ENCODE data around the gene OAF. TPM values are rescaled to one million over a fixed set of nuclear protein-coding genes. Genes with fewer than 3 reads are reported as not detected.
A peak's percentile ranks its signal among the peaks of the same experiment; 100 is the strongest.

The OAF gene
- total RNA-seq, 1 donor from 2014 or later: 67.5 TPM

- Mint-ChIP-seq H3K9me3 (no peaks in the 10 kb centered on the region), H3K36me3 (peaks cover 4% of the 10 kb centered on the region), H3K27me3 (peaks cover 17% of the 10 kb centered on the region), H3K4me3 (no peak overlapping the region), H3K27ac (no peak overlapping the region), H3K4me1 (ENCODE audit: unreplicated experiment) (peaks cover 48% of the 10 kb centered on the region)
- no peak for TF ChIP-seq CTCF (conservative IDR thresholded peaks at IDR 0.05)
- DNase-seq (ENCODE audit: extremely low spot score, unreplicated experiment): no peak
Measured at GRCh38 chr11:120217941-120218694, 7.3 kb downstream of the OAF start.

DNA sequence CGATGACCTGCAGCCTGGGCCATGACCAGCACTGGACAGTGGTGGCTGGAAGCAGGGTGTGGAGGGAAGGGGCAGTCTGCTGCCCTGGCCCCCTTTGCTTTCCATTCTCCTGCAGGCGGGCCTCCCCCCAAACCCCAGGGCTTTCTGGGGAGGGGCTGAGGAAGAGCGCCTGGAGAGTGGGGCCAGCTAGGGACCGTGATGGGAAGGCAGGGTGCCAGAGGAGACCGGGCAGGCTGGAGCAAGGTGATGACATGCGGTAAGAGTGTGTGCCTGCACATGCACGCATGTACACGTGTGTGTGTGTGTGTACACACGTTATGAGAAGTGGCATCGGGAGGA, 7.8 kb downstream of the OAF start:
- peaks cover 17% of the 10 kb centered on the region for H3K27me3 Mint-ChIP-seq
- peaks cover 47% of the 10 kb centered on the region for H3K4me1 Mint-ChIP-seq (ENCODE audit: unreplicated experiment)
- no peak for DNase-seq (ENCODE audit: extremely low spot score, unreplicated experiment)
- peak overlapping the region; percentile 15 for H3K27ac Mint-ChIP-seq
- H3K4me3 Mint-ChIP-seq: peak overlapping the region; percentile 34
- no peaks in the 10 kb centered on the region for H3K9me3 Mint-ChIP-seq
- no peak for TF ChIP-seq CTCF (conservative IDR thresholded peaks at IDR 0.05)
- H3K36me3 Mint-ChIP-seq: peaks cover 4% of the 10 kb centered on the region

DNA sequence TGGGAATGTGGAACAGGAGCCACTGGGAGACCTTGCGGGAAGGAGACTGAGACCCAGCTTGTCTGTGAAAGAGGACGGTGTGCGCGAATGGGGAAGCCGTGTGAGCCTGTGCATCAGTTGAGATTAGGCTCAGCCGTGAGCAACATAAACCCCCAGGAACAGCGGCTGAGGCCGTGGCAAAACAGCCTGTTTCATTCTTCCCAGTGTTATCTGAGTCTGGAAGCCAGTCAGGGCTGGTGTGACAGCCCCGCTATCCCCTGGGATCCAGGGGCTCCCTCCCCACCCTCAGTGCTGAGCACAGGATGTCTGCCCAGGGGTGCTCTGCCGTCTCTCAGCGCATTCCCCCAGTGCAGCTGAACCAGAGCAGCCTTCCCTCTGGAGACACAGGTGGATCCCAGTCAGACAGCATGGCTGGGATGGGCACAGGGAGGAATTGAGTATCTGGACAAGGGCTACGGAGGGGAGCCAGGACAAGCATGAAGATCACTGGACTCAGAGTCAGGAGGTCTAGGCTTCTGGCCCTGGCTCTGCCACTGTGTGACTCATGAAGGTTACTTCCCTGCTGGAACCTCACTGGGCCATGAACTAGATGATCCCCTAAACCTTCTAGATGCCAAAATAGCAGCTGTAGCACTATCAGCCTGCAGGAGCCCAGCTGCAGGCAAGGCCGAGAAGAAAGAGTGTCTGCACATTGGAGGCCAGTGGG, 8.6 kb downstream of the OAF start:
- Mint-ChIP-seq H3K36me3 (peaks cover 4% of the 10 kb centered on the region), H3K4me3 (no peak overlapping the region), H3K27ac (no peak overlapping the region), H3K4me1 (ENCODE audit: unreplicated experiment) (peaks cover 46% of the 10 kb centered on the region), H3K9me3 (no peaks in the 10 kb centered on the region), H3K27me3 (peaks cover 10% of the 10 kb centered on the region)
- no peak for DNase-seq (ENCODE audit: extremely low spot score, unreplicated experiment)
- TF ChIP-seq CTCF (conservative IDR thresholded peaks at IDR 0.05): no peak

DNA sequence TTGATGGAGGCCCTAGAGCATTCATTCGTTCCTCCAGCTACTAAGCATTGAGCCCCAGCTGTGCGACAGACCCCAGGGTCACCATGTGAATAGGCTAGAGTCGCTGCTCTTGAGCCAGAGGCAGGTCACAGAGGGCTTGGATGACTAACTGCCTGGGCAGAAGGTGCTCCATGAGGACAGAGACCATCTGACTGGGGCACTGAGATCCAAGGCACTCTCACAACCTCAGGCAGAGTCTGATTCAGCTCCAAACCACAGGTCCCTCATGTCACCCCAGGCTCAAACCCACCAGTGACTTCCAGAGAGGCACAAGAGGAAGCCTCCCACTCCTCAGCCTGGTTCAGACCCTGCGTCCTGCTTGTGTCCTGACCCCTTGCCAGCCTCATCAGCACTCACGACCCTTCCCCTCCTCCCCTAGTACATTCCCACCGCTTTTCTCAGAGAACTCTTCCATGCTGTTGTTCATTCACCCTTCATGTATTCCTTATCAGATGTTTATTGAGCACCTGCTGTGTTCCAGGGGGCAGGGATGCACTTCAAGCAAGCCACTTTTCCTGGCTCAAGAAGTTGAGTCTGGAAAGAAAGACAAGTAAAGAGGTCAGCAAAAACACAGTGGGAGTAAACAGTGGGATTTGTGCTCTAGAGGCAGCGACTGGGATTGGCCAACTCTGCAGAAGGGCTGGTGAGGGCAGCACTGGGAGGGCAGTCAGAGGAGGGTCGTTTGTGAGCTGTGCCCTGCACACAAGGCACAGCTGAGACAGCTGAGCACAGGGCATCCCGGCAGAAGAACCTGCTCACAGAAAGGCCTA, 9.3 kb downstream of the OAF start:
- Mint-ChIP-seq H3K36me3 (peaks cover 4% of the 10 kb centered on the region), H3K27ac (no peak overlapping the region), H3K4me1 (ENCODE audit: unreplicated experiment) (peaks cover 50% of the 10 kb centered on the region), H3K4me3 (no peak overlapping the region), H3K9me3 (no peaks in the 10 kb centered on the region), H3K27me3 (peaks cover 7% of the 10 kb centered on the region)
- no peak for DNase-seq (ENCODE audit: extremely low spot score, unreplicated experiment)
- TF ChIP-seq CTCF (conservative IDR thresholded peaks at IDR 0.05): no peak

- no peak for TF ChIP-seq CTCF (conservative IDR thresholded peaks at IDR 0.05)
- H3K27me3 Mint-ChIP-seq: peaks cover 5% of the 10 kb centered on the region
- H3K4me3 Mint-ChIP-seq: no peak overlapping the region
- no peak for DNase-seq (ENCODE audit: extremely low spot score, unreplicated experiment)
- no peaks in the 10 kb centered on the region for H3K9me3 Mint-ChIP-seq
- H3K36me3 Mint-ChIP-seq: peaks cover 4% of the 10 kb centered on the region
- H3K27ac Mint-ChIP-seq: peak overlapping the region; percentile 51
- peaks cover 53% of the 10 kb centered on the region for H3K4me1 Mint-ChIP-seq (ENCODE audit: unreplicated experiment)
Measured at GRCh38 chr11:120220747-120221037, 9.9 kb downstream of the OAF start.
